ENCODE measurements around the gene CTNNBIP1. TPM values are rescaled to one million over a fixed set of nuclear protein-coding genes. Genes with fewer than 3 reads are reported as not detected.
A peak's percentile ranks its signal among the peaks of the same experiment; 100 is the strongest.

Gene CTNNBIP1
- total and polyA plus RNA-seq, 2 donors from 2014 or later = 21.9 to 26.4 TPM

DNA sequence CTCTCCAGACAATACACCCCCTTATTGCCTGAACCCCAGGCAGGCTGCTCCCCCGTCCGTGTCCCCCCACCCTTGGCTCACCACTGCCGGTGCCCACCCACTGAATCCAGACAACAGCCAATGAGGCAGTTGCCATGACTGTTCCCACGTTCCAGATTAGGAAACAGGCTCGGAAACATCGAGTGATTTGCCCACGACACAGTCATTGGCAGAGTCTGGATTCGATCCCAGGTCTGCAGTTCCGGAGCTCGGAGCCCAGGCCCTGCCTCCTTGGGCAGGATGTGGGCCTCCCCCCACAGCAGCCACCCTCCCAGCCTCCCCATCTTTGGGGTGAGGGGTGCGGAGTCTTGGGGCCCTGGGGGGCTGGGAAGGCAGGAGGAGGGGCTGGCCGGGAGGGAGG, 66.0 kb downstream of the CTNNBIP1 start:
- Histone ChIP-seq H3K27me3 (ENCODE audit: control insufficient read depth, insufficient read depth, low read length) (no peaks in the 10 kb centered on the region), H3K4me3 (ENCODE audit: low read length in 3 of 3) (no peak overlapping the region), H3K36me3 (ENCODE audit: control insufficient read depth in 2 of 3, insufficient read depth in 3 of 3, low read length in 3 of 3) (no peaks in the 10 kb centered on the region), H3K27ac (ENCODE audit: low read depth in 2 of 2, low read length in 2 of 2) (no peak overlapping the region), H3K9ac (ENCODE audit: low read length in 3 of 3) (no peak overlapping the region), H3K4me1 (ENCODE audit: control insufficient read depth in 2 of 3, insufficient read depth in 2 of 3, low read depth in 1 of 3, low read length in 3 of 3) (peaks cover 0 to 3% (median 0%) of the 10 kb centered on the region in 3 donors), H3K9me3 (ENCODE audit: control insufficient read depth in 2 of 3, insufficient read depth in 1 of 3, low read length in 3 of 3) (no peaks in the 10 kb centered on the region)
- no peak for TF ChIP-seq CTCF (IDR thresholded peaks at IDR 0.05; ENCODE audit: borderline replicate concordance, extremely low read depth, insufficient read depth)
- DNase-seq (peak in 1 of 5 donors; percentile 36), FAIRE-seq (no peak)
- intact Hi-C loops (cut with DNase I) = no loop called here

- no peaks in the 10 kb centered on the region for H3K9me3 ChIP-seq (ENCODE audit: control insufficient read depth in 2 of 3, insufficient read depth in 1 of 3, low read length in 3 of 3)
- TF ChIP-seq CTCF (IDR thresholded peaks at IDR 0.05; ENCODE audit: borderline replicate concordance, extremely low read depth, insufficient read depth) = no peak
- no peak overlapping the region for H3K27ac ChIP-seq (ENCODE audit: low read depth in 2 of 2, low read length in 2 of 2)
- H3K27me3 ChIP-seq (ENCODE audit: control insufficient read depth, insufficient read depth, low read length) = no peaks in the 10 kb centered on the region
- intact Hi-C loops (cut with DNase I) = no loop called here
- H3K4me1 ChIP-seq (ENCODE audit: control insufficient read depth in 2 of 3, insufficient read depth in 2 of 3, low read depth in 1 of 3, low read length in 3 of 3) = peaks cover 0 to 3% (median 0%) of the 10 kb centered on the region in 3 donors
- no peak overlapping the region for H3K9ac ChIP-seq (ENCODE audit: low read length in 3 of 3)
- DNase-seq (peak in 1 of 5 donors; percentile 38), FAIRE-seq (no peak)
- H3K36me3 ChIP-seq (ENCODE audit: control insufficient read depth in 2 of 3, insufficient read depth in 3 of 3, low read length in 3 of 3) = no peaks in the 10 kb centered on the region
- H3K4me3 ChIP-seq (ENCODE audit: low read length in 3 of 3) = no peak overlapping the region
Measured at GRCh38 chr1:9843576-9843945, 66.5 kb downstream of the CTNNBIP1 start.

GRCh38 chr1:9842781-9843575, 67.1 kb downstream of the CTNNBIP1 start:
- peaks cover 0 to 3% (median 0%) of the 10 kb centered on the region in 3 donors for H3K4me1 ChIP-seq (ENCODE audit: control insufficient read depth in 2 of 3, insufficient read depth in 2 of 3, low read depth in 1 of 3, low read length in 3 of 3)
- DNase-seq (peak in 2 of 5 donors; percentile 38 to 55), FAIRE-seq (no peak)
- intact Hi-C loops (cut with DNase I) = no loop called here
- no peaks in the 10 kb centered on the region for H3K27me3 ChIP-seq (ENCODE audit: control insufficient read depth, insufficient read depth, low read length)
- no peak overlapping the region for H3K4me3 ChIP-seq (ENCODE audit: low read length in 3 of 3)
- no peak for TF ChIP-seq CTCF (IDR thresholded peaks at IDR 0.05; ENCODE audit: borderline replicate concordance, extremely low read depth, insufficient read depth)
- H3K27ac ChIP-seq (ENCODE audit: low read depth in 2 of 2, low read length in 2 of 2) = no peak overlapping the region
- H3K36me3 ChIP-seq (ENCODE audit: control insufficient read depth in 2 of 3, insufficient read depth in 3 of 3, low read length in 3 of 3) = no peaks in the 10 kb centered on the region
- no peaks in the 10 kb centered on the region for H3K9me3 ChIP-seq (ENCODE audit: control insufficient read depth in 2 of 3, insufficient read depth in 1 of 3, low read length in 3 of 3)
- no peak overlapping the region for H3K9ac ChIP-seq (ENCODE audit: low read length in 3 of 3)
